ENCODE measurements around the gene TMEM79. TPM values are rescaled to one million over a fixed set of nuclear protein-coding genes. Genes with fewer than 3 reads are reported as not detected.
A peak's percentile ranks its signal among the peaks of the same experiment; 100 is the strongest.

Gene TMEM79
- total RNA-seq, 2 donors from 2014 or later = 1.5 to 1.9 TPM

DNA sequence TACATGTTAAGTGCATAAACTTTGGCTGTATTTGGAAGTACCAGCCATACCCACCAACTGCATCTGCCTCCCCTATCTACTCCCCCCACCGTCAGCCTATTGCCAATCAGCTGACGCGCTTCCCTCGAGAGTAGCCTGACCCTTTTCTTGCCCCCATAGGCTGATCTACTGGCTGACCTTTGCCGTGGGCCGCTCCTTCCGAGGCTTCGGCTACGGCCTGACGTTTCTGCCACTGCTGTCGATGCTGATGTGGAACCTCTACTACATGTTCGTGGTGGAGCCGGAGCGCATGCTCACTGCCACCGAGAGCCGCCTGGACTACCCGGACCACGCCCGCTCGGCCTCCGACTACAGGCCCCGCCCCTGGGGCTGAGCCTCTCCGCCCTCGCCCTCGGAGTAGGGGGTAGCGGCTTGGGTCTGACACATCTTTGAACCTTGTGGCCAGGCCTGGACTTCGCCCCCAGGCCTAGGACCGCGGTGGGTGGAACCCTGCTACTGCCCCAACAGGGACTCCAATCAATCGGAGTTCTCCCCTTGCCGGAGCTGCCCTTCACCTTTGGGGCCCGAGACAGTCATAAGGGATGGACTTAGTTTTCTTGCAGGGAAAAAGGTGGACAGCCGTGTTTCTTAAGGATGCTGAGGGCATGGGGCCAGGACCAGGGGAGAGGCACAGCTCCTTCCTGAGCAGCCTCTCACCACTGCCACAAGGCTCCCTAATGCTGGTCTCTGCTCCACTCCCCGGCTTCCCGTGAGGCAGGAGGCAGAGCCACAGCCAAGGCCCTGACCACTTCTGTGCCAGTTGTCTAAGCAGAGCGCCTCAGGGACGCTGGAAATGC, 7.3 kb downstream of the TMEM79 start:
- H3K4me3 Mint-ChIP-seq = peak overlapping the region; percentile 65
- TF ChIP-seq, protein P1, sequence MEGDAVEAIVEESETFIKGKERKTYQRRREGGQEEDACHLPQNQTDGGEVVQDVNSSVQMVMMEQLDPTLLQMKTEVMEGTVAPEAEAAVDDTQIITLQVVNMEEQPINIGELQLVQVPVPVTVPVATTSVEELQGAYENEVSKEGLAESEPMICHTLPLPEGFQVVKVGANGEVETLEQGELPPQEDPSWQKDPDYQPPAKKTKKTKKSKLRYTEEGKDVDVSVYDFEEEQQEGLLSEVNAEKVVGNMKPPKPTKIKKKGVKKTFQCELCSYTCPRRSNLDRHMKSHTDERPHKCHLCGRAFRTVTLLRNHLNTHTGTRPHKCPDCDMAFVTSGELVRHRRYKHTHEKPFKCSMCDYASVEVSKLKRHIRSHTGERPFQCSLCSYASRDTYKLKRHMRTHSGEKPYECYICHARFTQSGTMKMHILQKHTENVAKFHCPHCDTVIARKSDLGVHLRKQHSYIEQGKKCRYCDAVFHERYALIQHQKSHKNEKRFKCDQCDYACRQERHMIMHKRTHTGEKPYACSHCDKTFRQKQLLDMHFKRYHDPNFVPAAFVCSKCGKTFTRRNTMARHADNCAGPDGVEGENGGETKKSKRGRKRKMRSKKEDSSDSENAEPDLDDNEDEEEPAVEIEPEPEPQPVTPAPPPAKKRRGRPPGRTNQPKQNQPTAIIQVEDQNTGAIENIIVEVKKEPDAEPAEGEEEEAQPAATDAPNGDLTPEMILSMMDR (conservative IDR thresholded peaks at IDR 0.05) = no peak
- Histone ChIP-seq H3K4me1 (ENCODE audit: control insufficient read depth, insufficient read depth, low read length) (peaks cover 7% of the 10 kb centered on the region), H3K9me3 (ENCODE audit: control insufficient read depth, low read length) (no peaks in the 10 kb centered on the region), H3K4me3 (ENCODE audit: low read length) (peak overlapping the region; percentile 88), H3K27me3 (ENCODE audit: control insufficient read depth, insufficient read depth, low read length, poor library complexity, severe bottlenecking) (no peaks in the 10 kb centered on the region), H3K27ac (ENCODE audit: low read depth, low read length) (no peak overlapping the region), H3K9ac (ENCODE audit: extremely low read depth, low read length, poor library complexity, severe bottlenecking) (peak overlapping the region; percentile 62), H3K36me3 (ENCODE audit: control insufficient read depth, insufficient read depth, low read length) (peaks cover 3% of the 10 kb centered on the region)
- H3K27ac Mint-ChIP-seq = peak overlapping the region; percentile 87
- DNase-seq = peak; percentile 98
- no peaks in the 10 kb centered on the region for H3K27me3 Mint-ChIP-seq (ENCODE audit: insufficient read depth)
- H3K36me3 Mint-ChIP-seq (ENCODE audit: low read depth) = peaks cover 16% of the 10 kb centered on the region
- H3K4me1 Mint-ChIP-seq = peaks cover 17% of the 10 kb centered on the region
- no peaks in the 10 kb centered on the region for H3K9me3 Mint-ChIP-seq
- 21 to 28% methylated on average over 22 to 37 of the region's 37 CpGs for WGBS, 2 experiments (ENCODE audit: insufficient coverage in 1 of 2, insufficient read length in 1 of 2)

DNA sequence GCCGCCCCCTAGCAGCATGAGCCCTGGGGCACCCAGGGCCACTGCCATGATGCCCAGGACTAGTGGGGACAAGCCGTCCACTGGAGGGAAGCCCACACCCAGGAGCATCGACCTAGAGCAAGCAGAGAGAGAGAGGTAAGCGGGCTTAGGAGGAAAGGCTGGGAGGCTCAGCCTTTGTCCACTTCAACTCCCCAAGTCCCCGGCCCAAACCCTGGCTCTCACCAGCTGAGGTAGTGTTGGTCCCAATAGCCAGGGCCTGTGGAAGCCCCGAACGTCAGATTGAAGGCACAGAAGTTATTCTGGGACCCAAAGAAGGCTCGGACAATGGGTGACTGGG, 8.9 kb downstream of the TMEM79 start:
- WGBS, 2 experiments (ENCODE audit: insufficient coverage in 1 of 2, insufficient read length in 1 of 2) = 93 to 96% methylated on average over 7 to 8 of the region's 8 CpGs
- Mint-ChIP-seq H3K36me3 (ENCODE audit: low read depth) (peaks cover 16% of the 10 kb centered on the region), H3K27me3 (ENCODE audit: insufficient read depth) (no peaks in the 10 kb centered on the region), H3K9me3 (no peaks in the 10 kb centered on the region), H3K4me1 (peaks cover 17% of the 10 kb centered on the region), H3K4me3 (no peak overlapping the region), H3K27ac (no peak overlapping the region)
- Histone ChIP-seq H3K27me3 (ENCODE audit: control insufficient read depth, insufficient read depth, low read length, poor library complexity, severe bottlenecking) (no peaks in the 10 kb centered on the region), H3K9ac (ENCODE audit: extremely low read depth, low read length, poor library complexity, severe bottlenecking) (no peak overlapping the region), H3K9me3 (ENCODE audit: control insufficient read depth, low read length) (no peaks in the 10 kb centered on the region), H3K27ac (ENCODE audit: low read depth, low read length) (no peak overlapping the region), H3K36me3 (ENCODE audit: control insufficient read depth, insufficient read depth, low read length) (peaks cover 3% of the 10 kb centered on the region), H3K4me1 (ENCODE audit: control insufficient read depth, insufficient read depth, low read length) (peaks cover 7% of the 10 kb centered on the region), H3K4me3 (ENCODE audit: low read length) (no peak overlapping the region)
- TF ChIP-seq, protein P1 (conservative IDR thresholded peaks at IDR 0.05) = no peak
- DNase-seq = no peak

DNA sequence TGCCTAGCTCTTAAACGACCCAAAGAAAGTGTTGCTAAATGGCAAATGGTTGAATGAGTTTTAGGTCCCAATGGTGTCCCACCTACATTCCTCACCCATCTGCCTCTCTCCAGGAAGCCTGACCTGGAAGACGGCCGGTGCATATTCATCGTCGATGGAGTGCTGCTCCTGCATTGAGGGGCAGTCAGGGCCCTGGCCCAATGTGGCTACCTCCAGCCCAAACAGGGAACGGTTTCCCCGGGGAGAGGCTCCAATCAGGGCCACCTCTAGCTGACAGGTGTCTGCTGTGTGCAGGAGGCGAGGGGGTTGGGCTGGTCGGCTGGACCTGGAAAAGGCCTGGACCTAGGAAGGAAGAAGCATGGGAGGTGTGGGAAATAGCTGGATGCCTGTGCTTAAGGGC, 9.8 kb downstream of the TMEM79 start:
- Mint-ChIP-seq H3K27me3 (ENCODE audit: insufficient read depth) (no peaks in the 10 kb centered on the region), H3K27ac (no peak overlapping the region), H3K9me3 (no peaks in the 10 kb centered on the region), H3K4me1 (peaks cover 17% of the 10 kb centered on the region), H3K36me3 (ENCODE audit: low read depth) (peaks cover 12% of the 10 kb centered on the region), H3K4me3 (peak overlapping the region; percentile 82)
- Histone ChIP-seq H3K9me3 (ENCODE audit: control insufficient read depth, low read length) (no peaks in the 10 kb centered on the region), H3K9ac (ENCODE audit: extremely low read depth, low read length, poor library complexity, severe bottlenecking) (no peak overlapping the region), H3K4me1 (ENCODE audit: control insufficient read depth, insufficient read depth, low read length) (peaks cover 7% of the 10 kb centered on the region), H3K27me3 (ENCODE audit: control insufficient read depth, insufficient read depth, low read length, poor library complexity, severe bottlenecking) (no peaks in the 10 kb centered on the region), H3K27ac (ENCODE audit: low read depth, low read length) (no peak overlapping the region), H3K4me3 (ENCODE audit: low read length) (no peak overlapping the region), H3K36me3 (ENCODE audit: control insufficient read depth, insufficient read depth, low read length) (no peaks in the 10 kb centered on the region)
- TF ChIP-seq, protein P1 (conservative IDR thresholded peaks at IDR 0.05) = no peak
- WGBS, 2 experiments (ENCODE audit: insufficient coverage in 1 of 2, insufficient read length in 1 of 2) = 89 to 95% methylated on average over 3 to 9 of the region's 9 CpGs
- DNase-seq = no peak

Data from endodermal cell (in vitro differentiated cells).